HG03039 (cell line): ENCODE measurements around the gene ARID3B.
"Not testable (repeated sequence)": the region's sequence is repeated elsewhere in the genome, so short reads cannot be mapped to it uniquely, and the experiment has no call there.

Experiments
- ATAC-seq: cut with Tn5 transposase; IDR thresholded peaks from one replicate; pipeline ENCODE4 v1.9.1; 2021; ENCODE audit warnings: mild to moderate bottlenecking, moderate library complexity; ENCODE audit not compliant: unreplicated experiment

Gene ARID3B

DNA sequence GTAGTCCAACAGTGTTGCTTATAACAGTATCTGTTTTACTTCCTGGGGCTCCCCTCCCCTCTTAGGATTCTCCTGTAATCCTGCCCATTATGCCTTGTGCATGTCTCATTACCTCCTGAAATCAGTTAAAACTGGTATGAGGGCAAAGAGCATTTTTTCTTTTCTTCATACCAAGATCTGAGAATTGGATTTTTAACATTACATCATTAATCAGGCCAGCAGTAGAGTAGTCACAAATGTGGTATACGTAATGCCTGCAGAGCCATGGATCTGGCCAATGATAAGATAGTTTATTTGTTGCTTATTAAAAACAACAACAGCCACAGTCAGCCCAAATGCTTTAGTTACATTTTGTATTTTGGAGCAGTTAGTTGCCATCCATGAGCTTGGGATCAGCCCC lies 23.2 kb downstream of the ARID3B start:
- ATAC-seq = no peak

DNA sequence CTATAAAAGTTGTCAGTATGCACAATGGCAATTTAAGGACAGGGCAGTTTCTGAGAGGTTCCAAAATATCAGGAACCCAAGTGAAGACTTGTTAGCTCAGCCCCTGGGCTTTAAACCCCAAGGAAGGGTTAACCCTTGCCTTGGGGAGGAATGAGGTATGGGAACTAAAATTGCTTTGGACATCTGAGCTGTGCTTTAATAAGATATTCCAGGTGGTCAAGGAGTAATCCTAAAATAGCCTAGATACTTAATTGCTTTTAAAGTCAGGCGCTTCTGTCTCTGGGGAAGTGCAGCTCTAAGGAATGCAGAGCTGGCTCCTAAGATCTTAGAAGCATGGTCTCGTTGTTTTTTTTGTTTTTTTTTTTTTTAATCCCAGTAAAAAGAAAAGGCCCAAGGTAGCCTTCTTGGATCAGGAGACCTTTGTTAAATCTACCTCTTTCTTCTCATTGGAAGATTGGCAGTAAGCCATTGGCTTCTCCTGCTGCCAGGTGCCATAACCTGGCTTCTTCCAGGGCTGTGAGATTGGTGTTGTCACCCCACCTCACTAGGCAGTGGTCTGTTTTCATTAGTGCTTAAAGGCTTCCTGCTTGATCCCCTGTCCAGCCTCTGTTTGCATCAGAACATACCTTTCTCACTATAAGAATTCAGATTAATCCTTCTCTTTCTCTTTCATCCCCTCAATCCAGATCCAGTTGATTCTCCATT lies 24.5 kb downstream of the ARID3B start:
- ATAC-seq = no peak

DNA sequence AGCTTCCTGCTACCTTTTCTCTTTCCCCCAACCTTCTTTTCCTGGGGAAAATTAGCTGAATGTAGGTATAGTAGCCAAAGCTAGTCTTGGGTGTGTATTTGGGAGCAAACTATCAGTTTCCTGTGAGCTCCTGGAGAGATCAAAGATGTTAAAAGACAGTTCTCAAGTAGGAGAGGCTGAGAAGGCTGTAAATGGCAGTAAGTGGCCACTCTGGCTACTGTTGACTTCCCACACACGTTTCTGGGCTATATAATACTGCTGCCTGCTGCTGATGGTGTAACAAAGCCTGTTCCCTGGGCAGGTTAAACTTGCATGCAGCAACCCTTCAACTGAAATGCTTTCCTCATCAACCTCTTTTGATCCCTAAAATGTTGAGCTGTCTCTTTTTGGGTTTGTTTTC lies 27.6 kb downstream of the ARID3B start:
- ATAC-seq = no peak

DNA sequence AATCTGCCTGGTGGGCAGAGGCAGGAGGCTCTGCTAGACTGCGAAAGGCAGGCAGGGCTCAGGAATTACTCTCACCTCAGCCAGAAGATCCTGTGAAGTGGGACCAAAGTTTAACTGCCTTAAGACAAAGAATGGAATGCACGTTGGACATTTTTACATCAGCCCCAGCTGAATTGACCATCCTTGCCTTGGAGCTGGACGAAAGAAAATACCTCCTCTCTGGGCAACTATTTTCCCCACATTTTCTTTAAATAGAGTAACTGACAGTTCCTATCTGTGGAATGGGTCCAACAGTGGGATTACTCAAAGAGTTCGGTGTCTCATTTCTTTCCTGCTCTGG lies 28.7 kb downstream of the ARID3B start:
- ATAC-seq = no peak

DNA sequence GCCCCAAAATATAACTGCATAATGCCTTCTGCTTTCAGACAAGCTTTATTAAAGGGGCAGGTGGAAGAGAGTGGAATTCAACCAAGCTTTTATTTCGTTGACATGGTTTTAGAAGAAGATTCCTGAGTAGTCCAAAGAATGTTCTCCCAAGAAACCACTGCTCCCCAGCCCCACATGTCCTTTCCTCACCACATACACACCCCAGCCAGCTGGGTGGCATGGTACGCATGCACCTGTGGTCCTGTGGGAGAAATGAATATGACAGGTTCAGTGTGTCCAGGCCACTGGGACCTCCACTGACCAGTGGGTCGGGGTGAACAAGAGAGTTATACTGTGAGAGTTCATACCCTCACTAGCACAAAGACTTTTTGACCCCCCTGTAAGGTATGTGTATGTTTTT lies 30.2 kb downstream of the ARID3B start:
- no peak for ATAC-seq

DNA sequence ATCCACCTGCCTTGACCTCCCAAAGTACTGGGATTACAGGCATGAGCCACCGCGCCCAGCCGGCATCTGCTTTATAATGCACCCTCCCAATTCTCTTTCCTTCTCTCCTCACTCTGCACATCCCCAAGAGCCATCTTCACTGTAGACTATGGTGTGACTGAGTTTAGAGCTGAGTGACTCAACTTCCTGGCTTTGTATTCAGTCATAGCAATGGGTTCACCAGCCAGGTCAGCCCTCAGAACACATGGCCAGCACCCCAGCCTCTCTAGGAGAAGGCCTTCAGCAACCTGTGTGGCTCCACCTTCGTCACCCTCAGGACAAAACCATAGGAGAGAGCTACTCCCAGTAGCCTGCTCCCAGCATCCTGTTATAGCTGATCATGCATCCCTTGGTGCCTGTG lies 33.0 kb downstream of the ARID3B start:
- no peak for ATAC-seq

DNA sequence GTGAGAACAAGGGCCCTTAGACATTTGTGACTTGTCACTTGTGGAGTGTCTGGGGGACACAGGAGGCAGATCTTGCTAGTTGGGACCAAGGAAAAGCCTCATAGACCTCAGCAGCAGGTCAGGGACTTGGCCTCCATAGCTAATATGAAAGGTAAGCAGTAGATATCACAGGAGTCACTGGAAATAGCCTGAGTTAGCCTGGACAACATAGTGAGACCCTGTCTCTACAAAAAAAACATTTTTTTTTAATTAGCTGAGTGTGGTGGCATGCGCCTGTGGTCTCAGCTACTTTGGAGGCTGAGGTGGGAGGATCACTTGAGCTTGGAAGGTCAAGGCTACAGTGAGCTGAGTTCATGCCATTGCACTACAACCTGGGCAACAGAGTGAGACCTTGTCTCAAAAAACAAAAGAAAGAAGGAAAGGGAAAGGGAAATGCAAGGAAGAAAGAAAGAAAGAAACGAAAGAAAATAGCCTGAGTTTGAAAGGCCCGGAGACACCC lies 37.5 kb downstream of the ARID3B start:
- no peak for ATAC-seq

DNA sequence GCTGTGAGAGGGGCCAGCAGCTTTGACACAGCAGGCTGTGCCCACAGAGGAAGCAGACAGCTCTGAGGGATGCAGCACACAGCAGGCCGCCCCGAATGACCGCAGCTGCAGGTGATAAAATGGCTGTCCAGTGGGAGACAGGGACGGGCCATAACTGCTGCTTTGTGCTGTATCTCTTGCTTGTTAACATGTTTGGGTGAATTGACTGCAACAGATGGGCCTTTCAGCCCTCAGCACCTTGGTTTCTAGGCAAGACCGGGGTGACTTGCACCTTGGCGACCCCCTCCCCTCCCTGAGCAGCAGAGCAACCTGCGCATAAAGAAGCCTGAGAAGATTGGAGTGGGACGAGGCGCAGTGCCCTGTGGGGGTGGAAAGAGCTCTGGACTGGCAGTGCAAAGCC lies 38.0 kb downstream of the ARID3B start:
- ATAC-seq = no peak

DNA sequence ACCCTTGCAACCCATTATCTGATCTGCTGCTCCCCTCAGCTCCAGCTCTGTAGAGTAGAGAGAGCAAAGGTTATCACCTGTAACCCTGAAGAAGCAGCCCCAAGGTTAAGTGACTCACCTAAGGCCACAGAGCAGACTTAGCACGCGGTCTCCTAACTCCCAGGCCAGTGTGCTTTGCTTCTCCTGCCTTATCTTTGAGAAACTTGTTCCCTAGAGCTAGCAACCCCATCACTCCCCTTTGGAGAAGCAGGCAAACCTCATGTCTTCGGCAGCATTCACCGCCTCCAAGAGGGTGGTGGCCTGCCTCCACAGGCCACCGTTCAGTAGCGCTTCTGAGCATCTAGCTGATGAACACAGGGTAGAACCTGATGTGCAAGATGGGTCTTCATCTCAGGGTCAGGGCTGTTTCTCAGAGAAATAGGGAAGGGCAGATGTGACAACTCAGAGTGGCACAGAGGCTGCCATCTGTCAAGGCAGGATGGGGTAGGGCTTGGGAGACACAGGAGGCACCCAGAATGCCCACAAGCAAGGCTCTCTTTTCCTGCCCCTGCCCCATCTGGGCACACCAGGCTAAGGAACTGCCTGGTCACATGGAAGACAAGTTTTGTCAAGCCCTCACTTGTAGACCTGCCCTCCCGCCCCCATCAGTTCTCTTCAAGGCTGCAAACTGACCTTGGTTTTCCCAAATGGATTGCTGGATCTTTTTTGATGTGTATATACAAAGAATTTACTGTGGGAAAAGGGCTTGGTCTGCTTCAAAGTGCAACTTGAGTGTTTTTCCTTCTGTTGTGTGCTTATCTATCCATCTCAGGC lies 39.7 kb downstream of the ARID3B start:
- no peak for ATAC-seq

DNA sequence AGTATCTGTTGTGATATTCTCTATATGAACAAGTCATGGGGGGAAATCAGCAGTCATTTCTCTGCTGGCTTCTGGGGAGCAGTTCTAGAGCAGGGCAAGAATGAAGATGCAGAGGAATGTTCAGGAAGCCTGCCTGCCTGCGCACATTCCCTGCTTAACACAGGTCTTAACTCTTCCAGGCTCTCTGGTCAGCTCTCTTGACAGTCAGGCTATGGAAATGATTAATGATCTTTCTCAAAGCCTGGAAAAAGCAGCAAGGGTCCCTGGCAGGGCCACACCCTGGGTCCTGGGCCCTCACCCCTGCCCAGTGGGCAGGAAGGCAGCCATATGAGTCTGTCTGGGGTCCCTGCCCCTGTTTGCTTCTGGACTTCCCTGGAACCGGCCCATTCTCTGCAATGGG lies 43.2 kb downstream of the ARID3B start:
- ATAC-seq = no peak

DNA sequence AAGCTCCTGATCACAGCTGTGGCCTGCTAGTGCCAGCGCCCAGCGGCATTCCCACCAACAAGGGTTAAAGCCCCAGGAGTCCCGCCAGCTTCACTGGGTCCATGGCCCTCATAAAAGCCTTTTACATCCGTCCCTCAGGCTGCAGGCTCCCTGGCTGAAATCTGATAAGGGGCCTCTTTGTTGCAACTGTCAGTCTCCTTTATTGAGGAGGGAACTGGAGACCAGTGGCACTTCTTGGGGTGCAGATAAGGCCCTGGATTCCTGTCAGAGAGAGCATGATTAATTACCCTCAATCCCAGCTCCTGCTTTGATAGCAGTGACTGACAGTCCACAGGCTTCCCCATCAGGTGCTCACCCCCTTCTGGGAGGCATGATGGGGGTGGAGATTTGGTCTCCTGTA lies 43.8 kb downstream of the ARID3B start:
- ATAC-seq = no peak

DNA sequence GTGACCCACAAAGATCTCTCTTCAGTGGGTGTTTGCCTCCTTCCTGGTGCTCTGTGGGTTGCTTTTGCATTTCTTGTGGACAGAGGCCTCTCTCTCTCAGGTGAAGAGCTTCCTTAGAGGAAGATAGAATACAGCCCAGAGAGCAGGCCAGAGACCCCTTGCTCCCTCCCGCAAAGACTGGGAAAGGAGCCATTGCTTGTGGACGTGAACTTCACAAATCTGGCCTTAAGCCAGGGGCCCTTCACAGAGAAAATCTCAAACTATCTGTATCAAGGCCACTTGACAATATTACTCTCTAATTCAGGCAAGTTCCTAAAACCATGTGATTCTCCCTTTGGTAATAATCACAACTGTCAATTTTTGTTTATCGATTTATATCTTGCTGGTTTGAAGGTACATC lies 44.2 kb downstream of the ARID3B start:
- no peak for ATAC-seq

DNA sequence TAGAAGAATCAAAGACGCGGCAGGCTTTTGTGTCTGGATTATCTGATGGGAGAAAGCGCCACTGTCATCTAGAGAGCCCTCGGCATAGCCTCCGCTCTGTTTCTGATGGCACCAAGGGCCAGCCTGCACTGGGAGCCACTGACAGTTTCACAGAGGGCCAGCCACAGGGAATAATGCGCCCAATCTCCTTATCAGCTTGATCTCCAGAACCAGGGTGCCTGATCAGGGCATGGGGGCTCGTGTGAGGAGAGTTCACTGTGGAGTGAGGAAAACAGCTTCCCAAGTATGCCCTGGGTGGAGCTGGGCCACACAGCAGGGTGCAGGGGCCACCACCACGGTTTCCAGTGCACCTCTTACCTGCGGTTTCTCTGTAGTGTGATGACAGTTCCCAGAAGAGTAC lies 44.8 kb downstream of the ARID3B start:
- ATAC-seq = no peak

DNA sequence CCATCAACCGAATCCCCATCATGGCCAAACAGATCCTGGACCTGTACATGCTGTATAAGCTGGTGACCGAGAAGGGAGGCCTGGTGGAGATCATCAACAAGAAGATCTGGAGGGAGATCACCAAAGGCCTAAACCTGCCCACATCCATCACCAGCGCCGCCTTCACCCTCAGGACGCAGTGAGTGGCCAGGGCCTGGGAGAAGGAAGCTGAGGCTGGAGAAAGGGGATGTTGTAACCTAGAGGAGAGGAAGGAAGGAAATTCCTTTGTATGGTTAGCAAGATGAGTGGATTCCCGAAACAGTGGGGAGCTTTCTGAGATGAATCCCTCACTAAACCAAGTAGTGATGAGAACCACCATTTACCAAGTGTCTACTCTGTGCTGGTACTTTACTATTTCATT lies 48.8 kb downstream of the ARID3B start:
- ATAC-seq = no peak

DNA sequence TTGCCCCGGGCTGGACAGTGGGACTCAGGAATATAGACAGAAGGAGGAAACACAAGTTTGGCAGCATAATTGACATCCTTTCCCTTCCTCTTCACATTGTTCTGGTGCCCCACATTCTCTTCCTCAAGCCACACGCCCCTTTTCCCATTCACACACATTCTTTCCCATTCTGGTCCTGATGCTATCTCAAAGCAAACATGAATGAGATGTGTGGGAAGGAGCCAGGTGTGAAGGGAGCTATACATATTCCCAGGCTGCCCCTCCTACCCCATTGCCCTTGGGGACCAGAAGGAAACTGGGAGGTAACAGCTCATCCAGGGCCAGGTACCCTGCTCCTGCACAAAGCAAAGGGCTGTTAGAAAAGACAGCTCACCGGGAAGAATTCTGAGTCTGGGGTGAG lies 51.2 kb downstream of the ARID3B start:
- ATAC-seq = no peak

DNA sequence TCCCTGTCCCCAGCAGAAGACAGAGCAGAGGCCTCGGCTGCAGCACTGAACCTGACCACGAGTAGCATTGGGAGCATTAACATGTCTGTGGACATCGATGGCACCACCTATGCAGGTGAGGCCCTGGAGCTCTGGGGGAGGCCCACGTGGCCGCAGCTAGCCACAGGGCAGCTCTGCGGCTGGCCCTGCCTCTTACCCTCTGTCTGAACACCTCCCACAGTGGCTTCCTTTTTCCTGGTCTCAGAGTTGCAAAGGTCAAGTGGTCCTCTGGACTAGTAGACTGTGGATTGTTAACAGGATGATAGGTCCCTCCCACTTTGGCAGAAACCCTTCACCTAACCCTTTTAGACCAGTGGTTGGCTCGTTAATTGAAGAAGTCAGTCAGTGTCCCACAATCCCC lies 52.1 kb downstream of the ARID3B start:
- no peak for ATAC-seq

DNA sequence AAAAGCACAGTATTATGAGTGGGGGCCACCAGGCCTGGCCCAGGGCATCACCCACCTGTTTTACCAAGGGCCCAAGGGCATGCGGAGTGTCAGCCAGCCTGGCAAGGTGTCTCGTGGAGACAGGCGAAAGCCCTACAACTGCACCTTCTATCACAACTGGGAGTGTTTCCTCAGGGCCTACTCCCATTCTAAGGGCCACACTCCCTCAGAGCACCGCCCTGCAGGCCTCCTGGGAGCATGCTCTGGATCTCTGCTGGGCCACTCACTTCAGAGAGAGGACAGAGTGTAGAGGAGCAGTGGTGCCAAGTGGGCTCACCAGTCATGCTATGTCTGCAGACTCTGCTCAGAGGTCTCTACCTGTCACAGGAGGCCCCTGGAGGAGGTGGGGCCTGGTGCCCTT lies 53.4 kb downstream of the ARID3B start:
- no peak for ATAC-seq

DNA sequence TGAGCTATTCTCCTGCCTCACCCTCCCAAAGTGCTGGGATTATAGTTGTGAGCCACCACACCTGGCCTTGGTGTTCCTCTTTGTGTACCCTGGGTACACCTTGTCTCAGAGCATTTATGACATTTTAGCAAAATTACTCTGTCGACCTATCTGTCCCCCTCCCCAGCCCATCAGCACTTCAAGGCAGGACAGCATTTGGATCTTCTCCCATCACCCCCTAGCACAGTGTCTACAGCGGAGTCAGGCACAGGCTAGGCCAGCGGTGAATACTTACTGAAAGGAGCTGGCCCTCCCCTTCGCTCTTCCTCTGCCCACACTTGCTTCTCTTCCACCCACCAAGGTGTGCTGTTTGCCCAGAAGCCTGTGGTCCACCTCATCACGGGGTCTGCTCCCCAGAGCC lies 54.3 kb downstream of the ARID3B start:
- no peak for ATAC-seq

DNA sequence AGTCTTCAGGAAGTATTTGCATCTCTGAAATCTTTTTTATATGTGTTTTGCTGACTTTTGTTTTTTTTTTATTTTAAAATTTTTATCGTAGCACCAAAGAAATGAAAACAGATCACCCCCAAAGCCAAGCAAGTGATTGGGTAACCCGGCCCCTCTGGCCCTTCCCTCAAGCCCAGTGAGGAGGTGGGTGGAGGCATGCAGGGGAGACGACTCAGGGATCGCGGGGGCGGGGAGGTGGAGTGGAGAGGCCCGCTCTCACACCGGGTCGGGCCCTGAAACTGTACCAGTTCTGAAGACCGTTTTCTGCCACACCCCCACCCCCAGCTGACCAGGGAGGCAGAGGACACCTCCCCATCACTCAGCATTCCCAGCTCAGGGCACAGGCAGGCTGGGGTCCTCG lies 55.7 kb downstream of the ARID3B start:
- ATAC-seq = not testable (repeated sequence)

DNA sequence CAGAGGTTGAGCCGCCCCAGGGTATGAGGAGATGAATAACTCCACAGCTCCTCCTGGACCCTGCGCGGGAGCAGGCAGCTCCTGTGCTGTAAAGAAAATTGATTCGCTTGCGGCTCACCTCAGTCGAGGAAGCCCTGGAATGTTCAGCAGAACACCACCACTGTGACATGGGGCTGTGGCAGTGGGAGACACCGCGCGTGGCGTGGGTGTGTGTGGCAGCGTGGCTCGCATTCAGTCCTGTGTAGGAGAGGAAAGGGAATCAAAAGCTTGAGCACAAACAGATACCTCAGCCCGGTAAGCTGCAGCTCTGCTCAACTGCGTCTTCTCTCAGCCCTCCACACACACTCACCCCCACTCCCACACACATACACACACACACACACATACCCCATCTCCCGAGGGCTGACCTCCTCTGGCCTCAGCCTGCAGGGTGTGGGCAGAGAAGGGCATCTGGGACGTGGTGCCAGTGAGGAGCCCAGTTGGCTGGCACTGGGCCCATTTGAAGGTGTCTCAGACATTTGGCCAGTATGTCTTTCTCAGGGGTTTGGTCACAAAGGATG lies 56.2 kb downstream of the ARID3B start:
- ATAC-seq = not testable (repeated sequence)

DNA sequence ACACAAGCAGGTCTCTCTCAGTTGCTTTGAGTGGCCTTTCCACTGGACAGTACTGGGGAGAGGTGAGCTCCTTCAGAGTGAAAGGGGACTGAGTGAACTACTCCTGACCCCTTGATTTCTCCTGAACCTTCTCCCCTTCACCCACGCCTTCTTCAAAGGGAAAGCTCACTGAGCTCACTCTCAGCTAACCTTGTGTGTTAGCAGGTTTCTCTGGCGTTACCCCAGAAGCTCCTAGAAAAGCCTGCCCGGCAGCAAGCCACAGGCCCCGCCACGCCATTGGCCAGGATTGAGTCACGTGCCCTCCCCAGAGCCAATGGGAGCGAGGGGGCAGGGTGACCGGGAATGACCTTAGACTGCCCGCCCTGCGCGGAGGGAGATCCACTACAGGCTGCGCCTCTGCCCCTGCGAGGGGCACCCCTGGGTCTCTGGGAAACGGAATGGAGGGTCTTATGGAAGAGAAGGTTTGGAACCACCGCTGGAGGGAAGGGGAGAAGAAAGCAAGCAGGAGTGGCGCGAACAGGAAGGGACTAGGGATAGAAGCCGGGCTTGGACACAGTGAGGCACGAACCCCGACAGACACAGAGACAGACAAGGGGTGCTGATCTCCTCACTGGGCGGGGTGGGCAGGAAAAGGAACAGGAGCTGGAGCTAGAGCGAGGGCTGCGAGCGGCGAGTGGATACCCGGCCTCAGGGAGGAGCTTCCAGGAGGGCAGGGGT lies 57.3 kb downstream of the ARID3B start:
- peak; percentile 82 for ATAC-seq

DNA sequence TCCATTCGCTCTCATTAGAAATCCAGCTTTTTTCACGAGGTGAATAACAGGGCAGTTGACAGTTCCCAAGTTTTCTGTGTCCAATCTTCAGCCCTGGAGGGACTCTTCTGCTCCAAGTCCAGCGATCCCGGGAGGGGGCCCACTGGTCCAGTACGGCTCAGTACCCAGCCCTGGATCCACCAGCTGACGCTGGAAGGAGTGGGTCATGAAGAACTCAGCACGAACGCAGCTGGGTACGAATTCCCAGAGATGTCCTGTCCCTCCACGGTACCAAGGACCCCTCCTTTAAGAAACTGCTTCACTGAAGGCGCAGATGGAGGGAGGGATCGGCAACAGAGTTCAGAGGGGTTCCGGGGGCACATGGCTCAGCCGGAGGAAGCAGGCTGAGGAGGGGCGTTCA lies 58.1 kb downstream of the ARID3B start:
- ATAC-seq = no peak
